ENCODE measurements around the gene ADCY3. TPM values are rescaled to one million over a fixed set of nuclear protein-coding genes. Genes with fewer than 3 reads are reported as not detected.

Gene ADCY3
- total and polyA plus RNA-seq, 3 donors from 2014 or later = 22.3 to 41.6 (median 27.9) TPM

DNA sequence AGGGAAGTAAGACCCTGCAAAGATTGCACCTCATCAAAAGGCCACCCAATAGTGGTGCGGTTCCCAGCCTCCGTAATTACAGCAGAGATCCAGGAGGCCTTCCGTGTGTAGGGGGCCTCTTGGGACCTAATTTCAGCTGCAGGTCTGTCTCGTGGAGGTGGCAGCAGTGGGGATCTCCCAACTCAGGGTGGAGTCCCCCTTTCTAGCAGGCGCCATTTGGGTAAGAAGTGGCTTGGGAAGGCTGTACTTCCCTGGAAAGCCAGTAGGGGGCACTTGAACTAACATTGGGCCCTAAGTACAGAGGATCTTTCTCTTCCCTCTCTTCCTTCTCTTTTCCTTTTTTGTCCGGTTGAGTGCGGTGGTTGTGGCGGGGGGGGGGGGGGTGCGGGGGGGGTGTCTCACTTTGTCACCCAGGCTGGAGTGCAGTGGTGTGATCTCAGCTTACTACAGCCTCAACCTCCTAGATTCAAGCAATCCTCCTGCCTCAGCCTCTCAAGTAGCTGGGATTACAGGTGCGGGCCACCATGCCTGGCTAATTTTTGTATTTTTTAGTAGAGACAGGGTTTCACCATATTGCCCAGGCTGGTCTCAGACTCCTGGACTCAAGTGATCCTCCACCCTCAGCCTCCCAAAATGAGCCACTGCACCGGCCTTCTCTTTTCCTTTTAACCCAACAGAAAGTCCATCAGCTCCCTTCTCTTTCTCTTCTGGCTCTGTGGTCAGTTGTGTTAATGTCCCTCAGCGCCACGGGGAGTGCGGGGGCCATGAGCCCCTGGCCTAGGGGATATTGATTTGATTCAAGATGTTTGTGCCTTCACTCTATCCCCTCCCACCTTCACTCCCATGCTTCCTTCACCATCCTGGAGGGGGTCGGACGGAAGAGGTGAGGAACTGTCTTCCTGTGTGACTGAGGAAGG lies 94.8 kb downstream of the ADCY3 start:
- H3K36me3 ChIP-seq (ENCODE audit: low read depth, missing control alignments) = no peaks in the 10 kb centered on the region
- TF ChIP-seq CTCF (IDR thresholded peaks at IDR 0.05) (peak in 2 of 3 experiments; percentile 22 to 36), POLR2A (IDR thresholded peaks at IDR 0.05) (no peak)
- peaks cover 5% of the 10 kb centered on the region for H3K4me1 ChIP-seq
- WGBS, 2 donors = 88 to 89% methylated on average over 16 of the region's 16 CpGs
- no peak overlapping the region for H3K4me3 ChIP-seq
- no peaks in the 10 kb centered on the region for H3K9me3 ChIP-seq
- intact Hi-C loops (cut with DNase I; ENCODE audit: low total_unique reads) = loop anchor here (5.0 kb wide), 1 partner anchor 413 kb away; no protein-coding TSS in a partner anchor
- H3K27me3 ChIP-seq = no peaks in the 10 kb centered on the region
- DNase-seq = peak; percentile 21
- H3K27ac ChIP-seq = no peak overlapping the region

GRCh38 chr2:24824071-24824588 lies 95.9 kb downstream of the ADCY3 start:
- H3K36me3 ChIP-seq (ENCODE audit: low read depth, missing control alignments) = no peaks in the 10 kb centered on the region

DNA sequence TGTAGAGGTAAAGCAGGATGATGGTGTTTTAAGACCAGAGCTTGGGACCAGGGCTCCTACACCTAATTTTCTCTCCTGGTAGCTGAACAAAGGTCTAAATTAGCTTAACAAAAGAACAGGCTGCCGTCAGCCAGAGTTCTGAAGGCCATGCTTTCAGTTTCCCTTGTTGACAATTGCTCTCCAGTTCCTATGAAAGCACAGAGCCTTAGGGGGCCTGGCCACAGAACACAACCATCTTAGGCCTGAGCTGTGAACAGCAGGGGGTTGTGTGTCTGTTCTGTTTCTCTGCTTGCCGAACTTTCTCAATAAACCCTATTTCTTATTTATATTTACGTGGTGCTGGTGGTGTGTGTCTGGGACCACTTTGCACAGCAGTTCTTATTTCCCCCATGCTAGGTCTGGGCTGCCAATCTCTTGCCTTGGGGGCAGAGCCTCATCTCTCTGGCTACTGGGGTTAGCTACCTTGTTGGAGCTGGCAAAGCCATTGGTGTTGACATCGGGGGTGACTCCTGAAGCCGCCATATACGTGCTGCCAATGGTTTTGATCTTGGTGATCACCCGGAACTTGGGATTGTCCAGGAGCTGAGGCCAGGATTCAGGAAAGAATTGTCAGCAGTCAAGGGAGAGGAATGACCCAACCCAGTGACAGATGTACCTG lies 97.9 kb downstream of the ADCY3 start:
- 91% methylated on average over 5 to 7 of the region's 7 CpGs for WGBS, 2 donors
- intact Hi-C loops (cut with DNase I; ENCODE audit: low total_unique reads) = no loop called here
- Histone ChIP-seq H3K4me1 (peaks cover 5% of the 10 kb centered on the region), H3K27me3 (no peaks in the 10 kb centered on the region), H3K4me3 (no peak overlapping the region), H3K27ac (no peak overlapping the region), H3K36me3 (ENCODE audit: low read depth, missing control alignments) (no peaks in the 10 kb centered on the region), H3K9me3 (no peaks in the 10 kb centered on the region)
- DNase-seq = no peak
- no peak for TF ChIP-seq POLR2A (IDR thresholded peaks at IDR 0.05)
- TF ChIP-seq CTCF (IDR thresholded peaks at IDR 0.05) = no peak

More at GRCh38 chr2:24824071-24824588, 95.9 kb downstream of the ADCY3 start:
- H3K4me3 ChIP-seq = no peak overlapping the region
- 96 to 97% methylated on average over 14 of the region's 14 CpGs for WGBS, 2 donors
- no peaks in the 10 kb centered on the region for H3K27me3 ChIP-seq
- TF ChIP-seq POLR2A (IDR thresholded peaks at IDR 0.05) (no peak), CTCF (IDR thresholded peaks at IDR 0.05) (no peak)
- intact Hi-C loops (cut with DNase I; ENCODE audit: low total_unique reads) = no loop called here
- H3K4me1 ChIP-seq = peaks cover 5% of the 10 kb centered on the region
- no peak overlapping the region for H3K27ac ChIP-seq
- peak; percentile 11 for DNase-seq
- no peaks in the 10 kb centered on the region for H3K9me3 ChIP-seq

- H3K27ac ChIP-seq = no peak overlapping the region
- H3K36me3 ChIP-seq (ENCODE audit: low read depth, missing control alignments) = no peaks in the 10 kb centered on the region
- no peaks in the 10 kb centered on the region for H3K9me3 ChIP-seq
- TF ChIP-seq POLR2A (IDR thresholded peaks at IDR 0.05) = no peak
- no peak for TF ChIP-seq CTCF (IDR thresholded peaks at IDR 0.05)
- H3K27me3 ChIP-seq = no peaks in the 10 kb centered on the region
- no peak overlapping the region for H3K4me3 ChIP-seq
- DNase-seq = peak; percentile 9
- intact Hi-C loops (cut with DNase I; ENCODE audit: low total_unique reads) = no loop called here
- 82 to 87% methylated on average over 12 to 15 of the region's 15 CpGs for WGBS, 2 donors
- H3K4me1 ChIP-seq = peaks cover 4% of the 10 kb centered on the region
Measured at GRCh38 chr2:24821433-24821891, 98.6 kb downstream of the ADCY3 start.
